SK-N-SH treated with all-trans-retinoic acid at 6 μM for 48 hours (cell line): ENCODE measurements around the gene UVRAG.

ENCODE experiments used
- ATAC-seq: fragments of 200-7000 bp; cut with Tn5 transposase; 3 replicates; pipeline ENCODE4 v1.9.1; 2020; ENCODE audit warnings: mild to moderate bottlenecking, moderate library complexity
- ARNTL ChIP-seq: fragments of 450-650 bp; formaldehyde crosslinking; IDR thresholded peaks from 2 replicates; pipeline ENCODE4 v1.5.0; 2020; ENCODE audit warnings: low read depth, mild to moderate bottlenecking, moderate library complexity, borderline replicate concordance
- BACH2 ChIP-seq: fragments of 250-450 bp; sonication (Bioruptor Pico); IDR thresholded peaks from 2 replicates; pipeline ENCODE4 v1.9.0; 2021; ENCODE audit warnings: mild to moderate bottlenecking, borderline replicate concordance
- CREB5 ChIP-seq: fragments of 250-450 bp; sonication (Bioruptor Pico); IDR thresholded peaks from 2 replicates; pipeline ENCODE4 v1.5.1; 2020; ENCODE audit warnings: low read depth, mild to moderate bottlenecking, moderate library complexity
- CSDC2 ChIP-seq: fragments of 250-450 bp; sonication (Bioruptor Pico); IDR thresholded peaks from 2 replicates; pipeline ENCODE4 v1.5.0; 2020; ENCODE audit warnings: mild to moderate bottlenecking, moderate library complexity
- CSRNP3 ChIP-seq: fragments of 250-450 bp; sonication (Bioruptor Pico); IDR thresholded peaks from 2 replicates; pipeline ENCODE4 v1.5.1; 2021; ENCODE audit warnings: mild to moderate bottlenecking, moderate library complexity
- ESRRG ChIP-seq: fragments of 250-450 bp; sonication (Bioruptor Pico); IDR thresholded peaks from 2 replicates; pipeline ENCODE4 v1.6.1; 2021; ENCODE audit warnings: mild to moderate bottlenecking
- GLIS3 ChIP-seq: fragments of 250-450 bp; sonication (Bioruptor Pico); IDR thresholded peaks from 2 replicates; pipeline ENCODE4 v1.5.0; 2020; ENCODE audit warnings: mild to moderate bottlenecking, moderate library complexity
- OSR1 ChIP-seq: fragments of 250-450 bp; sonication (Bioruptor Pico); IDR thresholded peaks from 2 replicates; pipeline ENCODE4 v1.8.0; 2022; ENCODE audit warnings: moderate library complexity, mild to moderate bottlenecking, inconsistent platforms
- PPARA ChIP-seq: fragments of 250-450 bp; sonication (Bioruptor Pico); IDR thresholded peaks from 2 replicates; pipeline ENCODE4 v1.5.0; 2020; ENCODE audit warnings: mild to moderate bottlenecking, borderline replicate concordance
- RARB ChIP-seq: fragments of 250-450 bp; sonication (Bioruptor Pico); IDR thresholded peaks from 2 replicates; pipeline ENCODE4 v1.8.0; 2021; ENCODE audit warnings: mild to moderate bottlenecking, moderate library complexity
- SNAI2 ChIP-seq: fragments of 250-450 bp; sonication (Bioruptor Pico); IDR thresholded peaks from 2 replicates; pipeline ENCODE4 v1.5.0; 2020; ENCODE audit warnings: mild to moderate bottlenecking, moderate library complexity
- TCF4 ChIP-seq: fragments of 250-450 bp; sonication (Bioruptor Pico); IDR thresholded peaks from 2 replicates; pipeline ENCODE4 v1.8.0; 2021; ENCODE audit warnings: mild to moderate bottlenecking, moderate library complexity, borderline replicate concordance
- TOX ChIP-seq: fragments of 250-450 bp; sonication (Bioruptor Pico); IDR thresholded peaks from 2 replicates; pipeline ENCODE4 v1.8.0; 2021; ENCODE audit warnings: mild to moderate bottlenecking, moderate library complexity, borderline replicate concordance
- ZC3H10 ChIP-seq: fragments of 250-450 bp; sonication (Bioruptor Pico); IDR thresholded peaks from 2 replicates; pipeline ENCODE4 v1.5.1; 2021; ENCODE audit warnings: mild to moderate bottlenecking, moderate library complexity
- ZFP3 ChIP-seq: fragments of 250-450 bp; sonication (Bioruptor Pico); IDR thresholded peaks from 2 replicates; pipeline ENCODE4 v1.5.0; 2020; ENCODE audit warnings: mild to moderate bottlenecking, moderate library complexity
- ZFP30 ChIP-seq: fragments of 450-650 bp; formaldehyde crosslinking; IDR thresholded peaks from 2 replicates; pipeline ENCODE4 v1.5.0; 2022; ENCODE audit warnings: mild to moderate bottlenecking, moderate library complexity
- ZNF565 ChIP-seq: fragments of 450-650 bp; formaldehyde crosslinking; conservative IDR thresholded peaks from 2 replicates; pipeline ENCODE4 v1.5.0; 2020; ENCODE audit warnings: low read depth, mild to moderate bottlenecking, moderate library complexity
- ZNF70 ChIP-seq: fragments of 450-650 bp; formaldehyde crosslinking; IDR thresholded peaks from 2 replicates; pipeline ENCODE4 v1.5.0; 2020; ENCODE audit warnings: mild to moderate bottlenecking, moderate library complexity
- ZNF8 ChIP-seq: fragments of 450-650 bp; formaldehyde crosslinking; IDR thresholded peaks from 2 replicates; pipeline ENCODE4 v1.5.0; 2020; ENCODE audit warnings: mild to moderate bottlenecking, moderate library complexity
- TF ChIP-seq, protein P1 (sequence below): fragments of 250-450 bp; sonication (Bioruptor Pico); IDR thresholded peaks from 2 replicates; pipeline ENCODE4 v1.5.0; 2020; ENCODE audit warnings: mild to moderate bottlenecking, moderate library complexity
- TF ChIP-seq, protein P2 (sequence below): fragments of 250-450 bp; sonication (Bioruptor Pico); IDR thresholded peaks from 2 replicates; pipeline ENCODE4 v1.8.0; 2020; ENCODE audit warnings: mild to moderate bottlenecking, moderate library complexity, borderline replicate concordance
- TF ChIP-seq, protein P3 (sequence below): fragments of 250-450 bp; sonication (Bioruptor Pico); IDR thresholded peaks from 2 replicates; pipeline ENCODE4 v1.8.0; 2021; ENCODE audit warnings: low read depth, mild to moderate bottlenecking, moderate library complexity, borderline replicate concordance

The UVRAG gene

GRCh38 chr11:76090821-76091220, 275.8 kb downstream of the UVRAG start:
- TF ChIP-seq OSR1 (CRISPR knock-in tag) (no peak), CSRNP3 (no peak), SNAI2 (no peak), CREB5 (CRISPR knock-in tag) (no peak), ZNF565 (no peak), ZNF8 (CRISPR knock-in tag) (no peak), GLIS3 (no peak), RARB (CRISPR knock-in tag) (no peak), ZFP3 (CRISPR knock-in tag) (no peak), PPARA (CRISPR knock-in tag) (no peak), ESRRG (no peak), ARNTL (CRISPR knock-in tag) (no peak), CSDC2 (CRISPR knock-in tag) (no peak), ZC3H10 (CRISPR knock-in tag) (no peak), TCF4 (no peak), BACH2 (CRISPR knock-in tag) (no peak), ZNF70 (CRISPR knock-in tag) (no peak)
- TF ChIP-seq, protein P1, sequence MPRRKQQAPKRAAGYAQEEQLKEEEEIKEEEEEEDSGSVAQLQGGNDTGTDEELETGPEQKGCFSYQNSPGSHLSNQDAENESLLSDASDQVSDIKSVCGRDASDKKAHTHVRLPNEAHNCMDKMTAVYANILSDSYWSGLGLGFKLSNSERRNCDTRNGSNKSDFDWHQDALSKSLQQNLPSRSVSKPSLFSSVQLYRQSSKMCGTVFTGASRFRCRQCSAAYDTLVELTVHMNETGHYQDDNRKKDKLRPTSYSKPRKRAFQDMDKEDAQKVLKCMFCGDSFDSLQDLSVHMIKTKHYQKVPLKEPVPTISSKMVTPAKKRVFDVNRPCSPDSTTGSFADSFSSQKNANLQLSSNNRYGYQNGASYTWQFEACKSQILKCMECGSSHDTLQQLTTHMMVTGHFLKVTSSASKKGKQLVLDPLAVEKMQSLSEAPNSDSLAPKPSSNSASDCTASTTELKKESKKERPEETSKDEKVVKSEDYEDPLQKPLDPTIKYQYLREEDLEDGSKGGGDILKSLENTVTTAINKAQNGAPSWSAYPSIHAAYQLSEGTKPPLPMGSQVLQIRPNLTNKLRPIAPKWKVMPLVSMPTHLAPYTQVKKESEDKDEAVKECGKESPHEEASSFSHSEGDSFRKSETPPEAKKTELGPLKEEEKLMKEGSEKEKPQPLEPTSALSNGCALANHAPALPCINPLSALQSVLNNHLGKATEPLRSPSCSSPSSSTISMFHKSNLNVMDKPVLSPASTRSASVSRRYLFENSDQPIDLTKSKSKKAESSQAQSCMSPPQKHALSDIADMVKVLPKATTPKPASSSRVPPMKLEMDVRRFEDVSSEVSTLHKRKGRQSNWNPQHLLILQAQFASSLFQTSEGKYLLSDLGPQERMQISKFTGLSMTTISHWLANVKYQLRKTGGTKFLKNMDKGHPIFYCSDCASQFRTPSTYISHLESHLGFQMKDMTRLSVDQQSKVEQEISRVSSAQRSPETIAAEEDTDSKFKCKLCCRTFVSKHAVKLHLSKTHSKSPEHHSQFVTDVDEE (CRISPR knock-in tag) = no peak
- TF ChIP-seq, protein P2, sequence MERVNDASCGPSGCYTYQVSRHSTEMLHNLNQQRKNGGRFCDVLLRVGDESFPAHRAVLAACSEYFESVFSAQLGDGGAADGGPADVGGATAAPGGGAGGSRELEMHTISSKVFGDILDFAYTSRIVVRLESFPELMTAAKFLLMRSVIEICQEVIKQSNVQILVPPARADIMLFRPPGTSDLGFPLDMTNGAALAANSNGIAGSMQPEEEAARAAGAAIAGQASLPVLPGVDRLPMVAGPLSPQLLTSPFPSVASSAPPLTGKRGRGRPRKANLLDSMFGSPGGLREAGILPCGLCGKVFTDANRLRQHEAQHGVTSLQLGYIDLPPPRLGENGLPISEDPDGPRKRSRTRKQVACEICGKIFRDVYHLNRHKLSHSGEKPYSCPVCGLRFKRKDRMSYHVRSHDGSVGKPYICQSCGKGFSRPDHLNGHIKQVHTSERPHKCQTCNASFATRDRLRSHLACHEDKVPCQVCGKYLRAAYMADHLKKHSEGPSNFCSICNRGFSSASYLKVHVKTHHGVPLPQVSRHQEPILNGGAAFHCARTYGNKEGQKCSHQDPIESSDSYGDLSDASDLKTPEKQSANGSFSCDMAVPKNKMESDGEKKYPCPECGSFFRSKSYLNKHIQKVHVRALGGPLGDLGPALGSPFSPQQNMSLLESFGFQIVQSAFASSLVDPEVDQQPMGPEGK (CRISPR knock-in tag) = no peak
- ATAC-seq = no peak

DNA sequence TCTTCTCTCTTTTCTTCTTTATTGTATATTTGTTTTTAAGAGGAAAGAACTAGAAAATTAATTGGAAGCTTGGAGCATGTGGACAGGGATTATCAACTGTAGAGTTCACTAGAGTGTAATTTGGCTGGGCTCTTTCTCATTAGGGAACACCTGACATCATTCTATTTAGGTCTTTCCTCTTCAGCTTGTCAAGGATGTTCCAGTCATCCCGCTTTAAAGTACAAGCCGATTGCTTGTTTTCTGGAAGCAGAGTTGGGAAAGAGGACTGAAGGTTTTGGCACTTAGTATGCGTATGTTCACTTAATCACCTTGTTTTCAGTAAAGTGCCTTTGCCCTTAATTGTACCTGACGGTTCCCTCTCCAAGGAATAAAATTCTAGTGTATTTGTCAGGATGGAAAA, 279.7 kb downstream of the UVRAG start:
- ATAC-seq = no peak

More for the DNA sequence above, 279.7 kb downstream of the UVRAG start:
- TF ChIP-seq TOX (CRISPR knock-in tag) (no peak), RARB (CRISPR knock-in tag) (no peak), ARNTL (CRISPR knock-in tag) (no peak), ZC3H10 (CRISPR knock-in tag) (no peak), GLIS3 (no peak), ESRRG (no peak), ZFP30 (CRISPR knock-in tag) (no peak), ZNF8 (CRISPR knock-in tag) (no peak), ZFP3 (CRISPR knock-in tag) (no peak), CSRNP3 (no peak), BACH2 (CRISPR knock-in tag) (no peak), ZNF565 (no peak), TCF4 (no peak), ZNF70 (CRISPR knock-in tag) (no peak), CSDC2 (CRISPR knock-in tag) (no peak), SNAI2 (no peak), PPARA (CRISPR knock-in tag) (no peak)
- TF ChIP-seq, protein P1 (CRISPR knock-in tag) = no peak
- TF ChIP-seq, protein P2 (CRISPR knock-in tag) = no peak
- TF ChIP-seq, protein P3, sequence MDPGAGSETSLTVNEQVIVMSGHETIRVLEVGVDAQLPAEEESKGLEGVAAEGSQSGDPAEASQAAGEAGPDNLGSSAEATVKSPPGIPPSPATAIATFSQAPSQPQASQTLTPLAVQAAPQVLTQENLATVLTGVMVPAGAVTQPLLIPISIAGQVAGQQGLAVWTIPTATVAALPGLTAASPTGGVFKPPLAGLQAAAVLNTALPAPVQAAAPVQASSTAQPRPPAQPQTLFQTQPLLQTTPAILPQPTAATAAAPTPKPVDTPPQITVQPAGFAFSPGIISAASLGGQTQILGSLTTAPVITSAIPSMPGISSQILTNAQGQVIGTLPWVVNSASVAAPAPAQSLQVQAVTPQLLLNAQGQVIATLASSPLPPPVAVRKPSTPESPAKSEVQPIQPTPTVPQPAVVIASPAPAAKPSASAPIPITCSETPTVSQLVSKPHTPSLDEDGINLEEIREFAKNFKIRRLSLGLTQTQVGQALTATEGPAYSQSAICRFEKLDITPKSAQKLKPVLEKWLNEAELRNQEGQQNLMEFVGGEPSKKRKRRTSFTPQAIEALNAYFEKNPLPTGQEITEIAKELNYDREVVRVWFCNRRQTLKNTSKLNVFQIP (CRISPR knock-in tag) = no peak
